Right atrium auricular region (tissue), 2 donors: ENCODE measurements around the gene PPM1E. TPM values are rescaled to one million over a fixed set of nuclear protein-coding genes. Genes with fewer than 3 reads are reported as not detected.

ENCODE experiments used
- DNase-seq: peaks from one replicate; pipeline ENCODE4 v3.0.0-alpha.2; 2019; ENCODE audit warnings: low spot score
- H3K27ac ChIP-seq, 2 donors: fragments of 200-600 bp; sonication (generic); 1 replicate in 1 of 2; 2 replicates in 1 of 2; pipeline ENCODE4 v1.5.1; 2016 to 2019
- H3K27me3 ChIP-seq, 2 donors: fragments of 200-600 bp; sonication (generic); one replicate each; pipeline versions ENCODE4 v1.5.1 to v1.6.0; 2017 to 2019
- H3K36me3 ChIP-seq: fragments of 200-600 bp; sonication (generic); one replicate; pipeline ENCODE4 v1.5.1; 2016
- H3K4me1 ChIP-seq, 2 donors: fragments of 200-600 bp; sonication (generic); one replicate each; pipeline versions ENCODE4 v1.5.1 to v1.6.0; 2017 to 2019
- H3K4me3 ChIP-seq, 2 donors: fragments of 200-600 bp; sonication (generic); 1 replicate in 1 of 2; 2 replicates in 1 of 2; pipeline ENCODE4 v1.5.1; 2017 to 2019; ENCODE audit warnings: mild to moderate bottlenecking in 1 of 2, moderate library complexity in 1 of 2
- H3K9me3 ChIP-seq, 2 donors: fragments of 200-600 bp; sonication (generic); one replicate each; pipeline ENCODE4 v1.5.1; 2019
- CTCF ChIP-seq, 2 donors: fragments of 200-600 bp; sonication (generic); IDR thresholded peaks; one replicate each; pipeline ENCODE4 v1.5.1; 2019; ENCODE audit warnings: antibody characterized with exemption in 2 of 2
- total RNA-seq, 2 donors: library from RNA; depleted of rRNA; stranded (reverse); fragments of >200 nt; gene quantifications; one replicate each; pipeline ENCODE4 v1.1.0, GENCODE V29; 2016

The PPM1E gene
- 1 to 10 TPM; 1.2 to 5.3 TPM for total RNA-seq

DNA sequence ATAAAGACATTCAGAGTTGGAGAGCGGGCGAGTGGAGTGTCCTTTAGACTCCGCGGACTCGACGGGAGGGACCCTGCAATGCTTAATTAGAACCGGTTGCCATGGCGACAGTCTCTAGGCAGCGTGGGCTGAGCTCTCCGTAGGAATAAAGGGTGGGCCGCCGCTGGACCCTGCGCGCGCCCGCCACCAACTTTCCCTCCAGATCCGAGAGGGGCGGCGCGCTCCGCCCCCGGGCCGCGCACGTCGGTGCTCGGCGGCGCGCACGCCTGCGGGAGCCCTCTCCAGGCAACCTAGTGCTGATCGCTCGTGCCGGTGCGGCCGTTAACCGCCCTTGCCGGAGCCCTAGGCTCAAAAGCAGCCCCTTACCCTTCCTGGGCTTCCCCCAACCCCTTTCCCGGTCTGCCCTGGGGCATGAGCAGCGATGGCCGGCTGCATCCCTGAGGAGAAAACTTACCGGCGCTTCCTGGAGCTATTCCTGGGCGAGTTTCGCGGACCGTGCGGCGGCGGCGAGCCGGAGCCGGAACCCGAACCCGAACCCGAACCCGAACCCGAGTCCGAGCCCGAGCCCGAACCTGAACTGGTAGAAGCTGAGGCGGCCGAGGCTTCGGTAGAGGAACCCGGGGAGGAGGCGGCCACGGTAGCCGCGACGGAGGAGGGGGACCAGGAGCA is at the start of gene PPM1E:
PPM1E (plus strand) TSS at position 278 of the 669 bp plus-strand sequence.
- no peaks in the 10 kb centered on the region for H3K9me3 ChIP-seq
- peaks cover 0 to 13% of the 10 kb centered on the region in 2 donors for H3K4me1 ChIP-seq
- no peak for TF ChIP-seq CTCF (IDR thresholded peaks at IDR 0.05)
- no peaks in the 10 kb centered on the region for H3K36me3 ChIP-seq
- H3K27me3 ChIP-seq = no peaks in the 10 kb centered on the region
- no peak for DNase-seq
- peak within 1 kb of the TSS; percentile 70 to 71 for H3K4me3 ChIP-seq
- peak within 1 kb of the TSS in 1 of 2 donors; percentile 26 for H3K27ac ChIP-seq

- no peaks in the 10 kb centered on the region for H3K9me3 ChIP-seq
- H3K4me3 ChIP-seq = no peak overlapping the region
- H3K27me3 ChIP-seq = no peaks in the 10 kb centered on the region
- no peak for DNase-seq
- no peaks in the 10 kb centered on the region for H3K4me1 ChIP-seq
- peaks cover 11% of the 10 kb centered on the region for H3K36me3 ChIP-seq
- no peak overlapping the region for H3K27ac ChIP-seq
- TF ChIP-seq CTCF (IDR thresholded peaks at IDR 0.05) = no peak
These were observed 49.1 kb upstream of the PPM1E start for GRCh38 chr17:58706351-58707140.

DNA sequence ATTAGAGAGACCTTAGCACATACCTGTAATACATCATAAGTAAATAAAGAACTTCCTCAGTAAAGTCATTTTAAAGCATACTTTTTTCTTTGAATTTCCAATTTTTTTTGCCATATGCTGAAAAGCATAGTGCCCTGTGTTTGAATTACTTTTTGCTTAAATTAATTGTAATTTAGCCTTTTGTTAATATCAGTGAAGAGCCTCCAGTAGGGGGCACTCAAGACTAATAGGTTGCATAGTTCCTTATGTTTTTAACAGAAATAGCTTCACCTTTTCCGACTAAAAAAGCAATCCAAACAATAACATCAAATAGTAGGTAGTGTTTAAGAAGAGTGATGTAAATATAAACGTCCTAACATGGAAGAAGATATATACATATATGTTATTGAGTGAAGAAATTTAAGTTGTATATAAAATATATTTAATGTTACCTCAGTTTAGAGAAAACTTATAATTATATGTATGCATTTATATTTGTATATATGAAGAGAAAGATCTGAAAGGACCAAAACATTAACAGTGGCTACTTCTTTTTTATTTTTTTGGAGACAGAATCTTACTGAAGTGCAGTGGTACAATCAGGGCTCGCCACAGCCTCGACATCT is 44.6 kb upstream of the PPM1E start:
- Histone ChIP-seq H3K27me3 (no peaks in the 10 kb centered on the region), H3K4me1 (no peaks in the 10 kb centered on the region), H3K27ac (no peak overlapping the region), H3K36me3 (peaks cover 6% of the 10 kb centered on the region), H3K4me3 (no peak overlapping the region), H3K9me3 (no peaks in the 10 kb centered on the region)
- peak; percentile 67 to 78 for TF ChIP-seq CTCF (IDR thresholded peaks at IDR 0.05)
- no peak for DNase-seq

GRCh38 chr17:58722274-58722673 is 33.4 kb upstream of the PPM1E start:
- Histone ChIP-seq H3K4me1 (no peaks in the 10 kb centered on the region), H3K4me3 (no peak overlapping the region), H3K27ac (no peak overlapping the region), H3K27me3 (no peaks in the 10 kb centered on the region), H3K9me3 (no peaks in the 10 kb centered on the region), H3K36me3 (peaks cover 21% of the 10 kb centered on the region)
- no peak for DNase-seq
- no peak for TF ChIP-seq CTCF (IDR thresholded peaks at IDR 0.05)

- Histone ChIP-seq H3K27ac (no peak overlapping the region), H3K27me3 (no peaks in the 10 kb centered on the region), H3K4me1 (no peaks in the 10 kb centered on the region), H3K9me3 (no peaks in the 10 kb centered on the region), H3K4me3 (no peak overlapping the region), H3K36me3 (peaks cover 21% of the 10 kb centered on the region)
- no peak for DNase-seq
- TF ChIP-seq CTCF (IDR thresholded peaks at IDR 0.05) = no peak
These were observed 33.0 kb upstream of the PPM1E start for GRCh38 chr17:58722696-58723095.
